Endothelial cell of umbilical vein (primary cell): ENCODE measurements around the gene UNC93B1. TPM values are rescaled to one million over a fixed set of nuclear protein-coding genes. Genes with fewer than 3 reads are reported as not detected.

Experiments
- BruUV-seq: library from RNA; stranded (reverse); fragments of 400-500 nt; replicated peaks from 2 replicates; lab custom pipeline; 2021; lab: Mats Ljungman, UMichigan
- CTCF ChIA-PET: fragments of 300-600, 350-600 bp; sonication (Branson Sonifier 250); formaldehyde crosslinking; loops from one replicate; lab custom pipeline; 2021; ENCODE audit warnings: antibody characterized with exemption, inconsistent platforms; lab: Charles Lee
- POLR2A ChIA-PET: fragments of 300-600, 350-600 bp; sonication (Branson Sonifier 250); formaldehyde crosslinking; loops from one replicate; lab custom pipeline; 2021; ENCODE audit warnings: antibody characterized with exemption, inconsistent platforms; lab: Charles Lee
- DNase-seq: peaks from one replicate; pipeline ENCODE4 v3.0.0-alpha.2; 2011; ENCODE audit warnings: low read depth, low spot score
- FAIRE-seq: peaks from 2 replicates; lab custom pipeline; 2011; peaks lifted over from hg19 to GRCh38; lab: Jason Lieb, UNC
- H2AFZ ChIP-seq: 2 replicates; pipeline ENCODE4 v1.6.0; 2012; ENCODE audit warnings: low read depth, low read length, control low read depth, inconsistent platforms
- H3K27ac ChIP-seq: 2 replicates; pipeline ENCODE4 v1.5.1; 2011; ENCODE audit warnings: low read depth, mild to moderate bottlenecking, control low read depth, low read length, moderate library complexity; ENCODE audit not compliant: insufficient read depth
- H3K27me3 ChIP-seq, 2 experiments: 2 replicates each; pipeline versions ENCODE4 v1.6.0 to v1.6.1; 2011; ENCODE audit warnings: low read length in 2 of 2, mixed read lengths in 1 of 2; ENCODE audit not compliant: control insufficient read depth in 2 of 2, insufficient read depth in 2 of 2
- H3K36me3 ChIP-seq, 2 experiments: 2 replicates in 1 of 2; 3 replicates in 1 of 2; pipeline ENCODE4 v1.5.1; 2011; ENCODE audit warnings: low read length in 2 of 2, mild to moderate bottlenecking in 1 of 2, moderate library complexity in 1 of 2; ENCODE audit not compliant: control insufficient read depth in 2 of 2, insufficient read depth in 2 of 2; ENCODE audit errors: extremely low read depth in 1 of 2
- H3K4me1 ChIP-seq: 3 replicates; pipeline ENCODE4 v1.5.1; 2011; ENCODE audit warnings: mild to moderate bottlenecking, low read length; ENCODE audit not compliant: control insufficient read depth, insufficient read depth; ENCODE audit errors: extremely low read depth
- H3K4me2 ChIP-seq: 2 replicates; pipeline ENCODE4 v1.6.1; 2011; ENCODE audit warnings: low read length, control low read depth, mixed read lengths; ENCODE audit not compliant: insufficient read depth
- H3K4me3 ChIP-seq, 3 experiments: fragments of 200-600 bp in 1 of 3; sonication (generic), shearing (Covaris generic) in 1 of 3; replicated peaks in 1 of 3; 2 replicates each; pipeline ENCODE4 v1.5.1; 2011 to 2016; ENCODE audit warnings: control low read depth in 3 of 3, low read length in 3 of 3, mild to moderate bottlenecking in 2 of 3, inconsistent platforms in 1 of 3, low read depth in 1 of 3, moderate library complexity in 1 of 3; ENCODE audit not compliant: insufficient read depth in 1 of 3
- H3K79me2 ChIP-seq: 2 replicates; pipeline ENCODE4 v1.6.0; 2012; ENCODE audit warnings: low read length, inconsistent platforms; ENCODE audit not compliant: control insufficient read depth, insufficient read depth
- H3K9ac ChIP-seq: replicated peaks from 2 replicates; pipeline ENCODE3; 2011; ENCODE audit warnings: low read length, control low read depth; ENCODE audit not compliant: insufficient read depth; ENCODE audit errors: extremely low read depth
- H3K9me1 ChIP-seq: replicated peaks from 3 replicates; pipeline ENCODE4 v1.6.0; 2011; ENCODE audit warnings: mild to moderate bottlenecking, low read length; ENCODE audit not compliant: control insufficient read depth, insufficient read depth; ENCODE audit errors: extremely low read depth
- H3K9me3 ChIP-seq: replicated peaks from 2 replicates; pipeline ENCODE4 v1.5.1; 2012; ENCODE audit warnings: low read length, inconsistent platforms; ENCODE audit not compliant: control insufficient read depth, insufficient read depth
- H4K20me1 ChIP-seq: replicated peaks from 2 replicates; pipeline ENCODE3; 2011; ENCODE audit warnings: mild to moderate bottlenecking, low read length; ENCODE audit not compliant: control insufficient read depth, insufficient read depth; ENCODE audit errors: extremely low read depth
- CTCF ChIP-seq, 2 donors: IDR thresholded peaks; 1 replicate in 1 of 2; 2 replicates in 1 of 2; pipeline ENCODE4 v1.5.1; 2011; ENCODE audit warnings: low read length in 2 of 2, mild to moderate bottlenecking in 2 of 2, moderate library complexity in 2 of 2, control low read depth in 1 of 2, inconsistent platforms in 1 of 2, low read depth in 1 of 2; ENCODE audit not compliant: insufficient read depth in 1 of 2; ENCODE audit errors: extremely low read depth in 1 of 2
- EZH2 ChIP-seq: IDR thresholded peaks from 2 replicates; pipeline ENCODE4 v1.6.1; 2012; ENCODE audit warnings: borderline replicate concordance, low read depth, mild to moderate bottlenecking, moderate library complexity, low read length, inconsistent platforms; ENCODE audit not compliant: severe bottlenecking
- FOS ChIP-seq: IDR thresholded peaks from 2 replicates; pipeline ENCODE4 v1.6.1; 2011; ENCODE audit warnings: mild to moderate bottlenecking, low read length, moderate library complexity, borderline replicate concordance; ENCODE audit not compliant: insufficient read depth
- GATA2 ChIP-seq: IDR thresholded peaks from 2 replicates; pipeline ENCODE4 v1.7.0; 2011; ENCODE audit warnings: low read depth, mild to moderate bottlenecking, moderate library complexity, mixed read lengths, low read length; ENCODE audit not compliant: insufficient read length, insufficient read depth
- JUN ChIP-seq: IDR thresholded peaks from 2 replicates; pipeline ENCODE4 v1.6.1; 2011; ENCODE audit warnings: borderline replicate concordance, low read depth; ENCODE audit not compliant: insufficient read length, insufficient read depth
- MAX ChIP-seq: IDR thresholded peaks from 2 replicates; pipeline ENCODE4 v1.6.1; 2011; ENCODE audit not compliant: insufficient read depth, insufficient read length
- MYC ChIP-seq: IDR thresholded peaks from one replicate; pipeline ENCODE4 v1.6.1; 2011; ENCODE audit warnings: mild to moderate bottlenecking, low read depth, low read length
- POLR2A ChIP-seq: IDR thresholded peaks from 2 replicates; pipeline ENCODE4 v1.6.1; 2012; ENCODE audit warnings: low read depth, mild to moderate bottlenecking, control low read depth, low read length
- POLR2AphosphoS5 ChIP-seq: IDR thresholded peaks from 2 replicates; pipeline ENCODE4 v1.6.1; 2012; ENCODE audit warnings: low read depth, mild to moderate bottlenecking, control low read depth, low read length, moderate library complexity; ENCODE audit not compliant: insufficient read depth
- dilution Hi-C: fragments of 300-500 bp; cut with MboI; formaldehyde crosslinking; loops from one replicate; pipeline ENCODE4 v1.15.0; 2019; ENCODE audit warnings: low sequenced_read_pairs; ENCODE audit not compliant: extremely low pct_ligation_motif_present
- intact Hi-C: fragments of 100-400 bp; cut with micrococcal nuclease; formaldehyde crosslinking; loops from one replicate; pipeline ENCODE4 v1.10.0; 2022
- polyA plus RNA-seq, 4 experiments: library from polyadenylated mRNA; depleted of rRNA in 3 of 4; stranded (reverse) in 3 of 4; unstranded in 1 of 4; fragments of >200 nt; gene quantifications; 2 replicates each; pipeline versions ENCODE4 v1.2.1 to v1.2.3, GENCODE V29; 2011 to 2012; ENCODE audit warnings: missing spikeins in 1 of 4
- total RNA-seq: library from RNA; stranded (reverse); gene quantifications from 2 replicates; pipeline ENCODE4 v1.2.3, GENCODE V29; 2021

UNC93B1 gene
- total and polyA plus RNA-seq, 2 donors (not counting 3 experiments of a cell fraction or from before 2014, with no cell fraction given), result 10.6 to 18.9 TPM

GRCh38 chr11:68047437-68048290 lies 43.8 kb upstream of the UNC93B1 start:
- DNase-seq (no peak), FAIRE-seq (no peak)
- H2AFZ ChIP-seq, result no peak overlapping the region
- no peaks in the 10 kb centered on the region for H3K79me2 ChIP-seq
- no peak for TF ChIP-seq GATA2
- no peak for TF ChIP-seq POLR2A
- TF ChIP-seq CTCF (IDR thresholded peaks at IDR 0.05; ENCODE audit: extremely low read depth in 1 of 2, insufficient read depth in 1 of 2, low read depth in 1 of 2, low read length in 2 of 2), result no peak
- TF ChIP-seq MAX, result no peak
- no peak for TF ChIP-seq JUN
- TF ChIP-seq EZH2, result no peak
- TF ChIP-seq MYC, result no peak
- TF ChIP-seq FOS, result no peak
- TF ChIP-seq POLR2AphosphoS5, result no peak
- H3K9me3 ChIP-seq, result no peaks in the 10 kb centered on the region
- dilution Hi-C loops (no loop called here), intact Hi-C loops (no loop called here)
- H3K27me3 ChIP-seq, result no peaks in the 10 kb centered on the region
- H3K9ac ChIP-seq, result no peak overlapping the region
- no peak overlapping the region for H3K27ac ChIP-seq
- ChIA-PET POLR2A (no interaction called here), CTCF (no interaction called here)
- H3K4me2 ChIP-seq, result no peak overlapping the region
- BruUV-seq, result no TSS peak
- H4K20me1 ChIP-seq, result no peaks in the 10 kb centered on the region
- peaks cover 4 to 59% of the 10 kb centered on the region in 2 experiments for H3K36me3 ChIP-seq
- H3K4me3 ChIP-seq, result no peak overlapping the region
- H3K4me1 ChIP-seq, result no peaks in the 10 kb centered on the region
- H3K9me1 ChIP-seq, result no peaks in the 10 kb centered on the region
